ENCODE measurements around the gene EYS. TPM values are rescaled to one million over a fixed set of nuclear protein-coding genes. Genes with fewer than 3 reads are reported as not detected.

EYS gene
- total RNA-seq, 1 experiment from 2014 or later, result 1.5 TPM

DNA sequence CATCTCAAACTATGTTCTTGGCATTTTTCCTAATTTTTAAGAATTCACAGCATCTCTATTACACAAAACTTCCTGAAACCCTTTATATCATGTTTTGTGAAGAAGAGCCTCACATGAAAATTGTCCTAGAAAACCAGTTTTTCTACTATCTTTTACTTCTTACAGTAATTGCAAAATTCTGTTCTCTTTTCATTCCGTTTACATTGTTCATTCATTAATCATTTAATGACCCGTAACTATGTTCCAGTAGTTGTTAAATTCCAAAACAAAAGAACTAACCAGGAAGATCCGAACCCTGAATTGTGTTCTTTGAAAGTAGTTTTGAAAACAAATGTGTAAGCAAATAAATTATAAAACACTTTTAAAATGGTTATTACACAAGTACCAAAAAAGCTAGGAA, 597.0 kb downstream of the EYS start:
- no peaks in the 10 kb centered on the region for H3K9me3 Mint-ChIP-seq (ENCODE audit: unreplicated experiment)
- H3K4me3 Mint-ChIP-seq (ENCODE audit: unreplicated experiment), result no peak overlapping the region
- ChIA-PET CTCF (no interaction called here), POLR2A (no interaction called here)
- no peaks in the 10 kb centered on the region for H3K36me3 Mint-ChIP-seq (ENCODE audit: insufficient read depth, unreplicated experiment)
- H3K4me1 Mint-ChIP-seq (ENCODE audit: insufficient read depth, unreplicated experiment), result peaks cover 6% of the 10 kb centered on the region
- no TSS peak for BruUV-seq (replicated peaks)
- TF ChIP-seq, protein P1, sequence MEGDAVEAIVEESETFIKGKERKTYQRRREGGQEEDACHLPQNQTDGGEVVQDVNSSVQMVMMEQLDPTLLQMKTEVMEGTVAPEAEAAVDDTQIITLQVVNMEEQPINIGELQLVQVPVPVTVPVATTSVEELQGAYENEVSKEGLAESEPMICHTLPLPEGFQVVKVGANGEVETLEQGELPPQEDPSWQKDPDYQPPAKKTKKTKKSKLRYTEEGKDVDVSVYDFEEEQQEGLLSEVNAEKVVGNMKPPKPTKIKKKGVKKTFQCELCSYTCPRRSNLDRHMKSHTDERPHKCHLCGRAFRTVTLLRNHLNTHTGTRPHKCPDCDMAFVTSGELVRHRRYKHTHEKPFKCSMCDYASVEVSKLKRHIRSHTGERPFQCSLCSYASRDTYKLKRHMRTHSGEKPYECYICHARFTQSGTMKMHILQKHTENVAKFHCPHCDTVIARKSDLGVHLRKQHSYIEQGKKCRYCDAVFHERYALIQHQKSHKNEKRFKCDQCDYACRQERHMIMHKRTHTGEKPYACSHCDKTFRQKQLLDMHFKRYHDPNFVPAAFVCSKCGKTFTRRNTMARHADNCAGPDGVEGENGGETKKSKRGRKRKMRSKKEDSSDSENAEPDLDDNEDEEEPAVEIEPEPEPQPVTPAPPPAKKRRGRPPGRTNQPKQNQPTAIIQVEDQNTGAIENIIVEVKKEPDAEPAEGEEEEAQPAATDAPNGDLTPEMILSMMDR (IDR thresholded peaks at IDR 0.05; ENCODE audit: unreplicated experiment), result no peak
- no peak for DNase-seq (ENCODE audit: unreplicated experiment)
- H3K27ac Mint-ChIP-seq (ENCODE audit: low read depth, unreplicated experiment), result no peak overlapping the region
- intact Hi-C loops (cut with micrococcal nuclease), result no loop called here
- no peaks in the 10 kb centered on the region for H3K27me3 Mint-ChIP-seq (ENCODE audit: insufficient read depth, unreplicated experiment)

DNA sequence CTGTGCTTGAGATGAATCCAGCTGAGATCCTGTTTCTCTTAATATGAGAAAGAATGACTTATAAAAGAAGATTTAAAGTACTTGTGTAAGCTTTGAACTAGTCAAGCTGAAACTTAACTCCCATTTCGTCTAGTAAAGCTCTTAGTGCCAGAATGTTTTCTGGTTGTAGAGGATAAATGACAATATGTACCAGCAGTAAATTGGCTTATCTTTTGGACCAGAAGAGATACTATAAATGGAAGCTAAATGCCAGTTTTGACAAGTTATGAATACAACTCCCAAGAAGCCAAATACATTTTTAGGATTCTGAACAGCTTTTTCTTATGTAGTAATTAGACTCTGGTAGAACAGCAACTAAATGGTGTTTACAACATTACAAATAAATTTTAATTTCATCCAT, 608.7 kb downstream of the EYS start:
- TF ChIP-seq, protein P1 (IDR thresholded peaks at IDR 0.05; ENCODE audit: unreplicated experiment), result no peak
- intact Hi-C loops (cut with micrococcal nuclease), result no loop called here
- CTCF ChIA-PET, result no interaction called here
- Mint-ChIP-seq H3K36me3 (ENCODE audit: insufficient read depth, unreplicated experiment) (no peaks in the 10 kb centered on the region), H3K4me3 (ENCODE audit: unreplicated experiment) (no peak overlapping the region), H3K4me1 (ENCODE audit: insufficient read depth, unreplicated experiment) (no peaks in the 10 kb centered on the region), H3K27ac (ENCODE audit: low read depth, unreplicated experiment) (no peak overlapping the region), H3K27me3 (ENCODE audit: insufficient read depth, unreplicated experiment) (no peaks in the 10 kb centered on the region), H3K9me3 (ENCODE audit: unreplicated experiment) (no peaks in the 10 kb centered on the region)
- POLR2A ChIA-PET, result interaction anchor here (0.9 kb wide), 1 partner anchor 12 kb away, joined by 3 read pairs; no protein-coding TSS in a partner anchor
- no peak for DNase-seq (ENCODE audit: unreplicated experiment)
- BruUV-seq (replicated peaks), result no TSS peak

DNA sequence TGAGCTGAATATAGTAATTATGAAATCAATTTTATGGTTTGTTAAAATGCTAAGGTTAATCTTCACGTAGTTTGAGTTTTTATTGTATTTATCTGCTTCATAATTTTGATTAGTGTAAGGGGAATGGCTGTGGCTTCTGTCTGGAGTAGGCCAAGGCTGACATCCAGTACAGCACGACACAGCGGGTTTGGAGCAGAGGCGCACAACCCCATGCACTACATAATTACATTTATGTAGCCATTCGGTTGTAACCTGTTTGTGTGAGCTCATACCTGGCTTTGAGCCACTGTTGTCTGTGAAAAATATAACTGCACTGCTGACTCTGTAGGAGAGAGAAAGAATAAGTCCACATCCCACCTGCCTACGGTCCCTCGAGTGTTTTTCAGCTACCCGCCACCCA, 615.5 kb downstream of the EYS start:
- no peak overlapping the region for H3K27ac Mint-ChIP-seq (ENCODE audit: low read depth, unreplicated experiment)
- POLR2A ChIA-PET, result no interaction called here
- H3K4me1 Mint-ChIP-seq (ENCODE audit: insufficient read depth, unreplicated experiment), result no peaks in the 10 kb centered on the region
- no TSS peak for BruUV-seq (replicated peaks)
- intact Hi-C loops (cut with micrococcal nuclease), result no loop called here
- TF ChIP-seq, protein P1 (IDR thresholded peaks at IDR 0.05; ENCODE audit: unreplicated experiment), result no peak
- H3K4me3 Mint-ChIP-seq (ENCODE audit: unreplicated experiment), result no peak overlapping the region
- H3K27me3 Mint-ChIP-seq (ENCODE audit: insufficient read depth, unreplicated experiment), result no peaks in the 10 kb centered on the region
- no peaks in the 10 kb centered on the region for H3K36me3 Mint-ChIP-seq (ENCODE audit: insufficient read depth, unreplicated experiment)
- no peaks in the 10 kb centered on the region for H3K9me3 Mint-ChIP-seq (ENCODE audit: unreplicated experiment)
- CTCF ChIA-PET, result interaction anchor here (0.5 to 0.9 kb wide), 3 partner anchors 12 to 298 kb away, joined by 3 to 4 read pairs (median 3); no protein-coding TSS in a partner anchor
- no peak for DNase-seq (ENCODE audit: unreplicated experiment)

DNA sequence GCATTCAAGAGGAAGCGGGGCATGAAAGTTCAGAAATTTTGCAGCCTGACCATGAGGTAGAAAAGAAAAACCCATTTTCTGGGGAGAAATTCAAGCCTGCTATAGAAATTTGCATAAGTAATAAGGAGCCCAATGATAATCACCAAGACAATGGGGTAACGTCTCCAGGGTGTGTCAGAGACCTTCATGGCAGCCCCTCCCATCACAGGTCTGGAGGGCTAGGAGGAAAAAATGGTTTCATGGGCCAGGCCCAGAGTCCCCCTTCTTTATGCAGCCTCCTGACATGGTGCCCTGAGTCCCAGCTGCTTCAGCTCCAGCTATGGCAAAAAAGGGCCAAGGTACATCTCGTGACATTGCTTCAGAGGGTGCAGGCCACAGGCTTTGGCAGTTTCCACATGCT, 618.5 kb downstream of the EYS start:
- Mint-ChIP-seq H3K9me3 (ENCODE audit: unreplicated experiment) (no peaks in the 10 kb centered on the region), H3K4me3 (ENCODE audit: unreplicated experiment) (no peak overlapping the region), H3K4me1 (ENCODE audit: insufficient read depth, unreplicated experiment) (no peaks in the 10 kb centered on the region), H3K36me3 (ENCODE audit: insufficient read depth, unreplicated experiment) (no peaks in the 10 kb centered on the region), H3K27me3 (ENCODE audit: insufficient read depth, unreplicated experiment) (no peaks in the 10 kb centered on the region), H3K27ac (ENCODE audit: low read depth, unreplicated experiment) (no peak overlapping the region)
- intact Hi-C loops (cut with micrococcal nuclease), result no loop called here
- no TSS peak for BruUV-seq (replicated peaks)
- DNase-seq (ENCODE audit: unreplicated experiment), result no peak
- ChIA-PET POLR2A (no interaction called here), CTCF (no interaction called here)
- TF ChIP-seq, protein P1 (IDR thresholded peaks at IDR 0.05; ENCODE audit: unreplicated experiment), result no peak

All from MCF 10A (cell line).